Gastroesophageal sphincter (tissue), 3 donors: ENCODE measurements around the gene PANK4.

Source experiments
- CTCF ChIP-seq, 4 experiments: fragments of 200-600 bp in 2 of 4; fragments of 450-650 bp in 2 of 4; sonication (generic) in 1 of 4; IDR thresholded peaks; one replicate each; pipeline ENCODE4 v1.5.1; 2017 to 2019; ENCODE audit warnings: antibody characterized with exemption in 4 of 4, mild to moderate bottlenecking in 2 of 4, moderate library complexity in 2 of 4
- POLR2A ChIP-seq, 2 donors: fragments of 450-650 bp; IDR thresholded peaks; one replicate each; pipeline ENCODE4 v1.6.1; 2017; ENCODE audit warnings: antibody characterized with exemption in 2 of 2, mild to moderate bottlenecking in 2 of 2, moderate library complexity in 1 of 2

GRCh38 chr1:2516124-2516523, 10.3 kb downstream of the PANK4 start:
- no peak for TF ChIP-seq CTCF (IDR thresholded peaks at IDR 0.05)
- no peak for TF ChIP-seq POLR2A (IDR thresholded peaks at IDR 0.05)
